Kidney epithelial cell (primary cell): ENCODE measurements around the gene FASTK. TPM values are rescaled to one million over a fixed set of nuclear protein-coding genes. Genes with fewer than 3 reads are reported as not detected.

Experiments used
- DNase-seq: peaks from one replicate; pipeline ENCODE4 v3.0.0-alpha.2; 2010; ENCODE audit warnings: low read depth
- H3K27me3 ChIP-seq: 2 replicates; pipeline ENCODE4 v1.6.0; 2011; ENCODE audit warnings: low read length; ENCODE audit not compliant: control insufficient read depth, insufficient read depth
- H3K36me3 ChIP-seq: 2 replicates; pipeline ENCODE4 v1.5.1; 2011; ENCODE audit warnings: low read length; ENCODE audit not compliant: control insufficient read depth, insufficient read depth
- H3K4me3 ChIP-seq: 2 replicates; pipeline ENCODE4 v1.5.1; 2011; ENCODE audit warnings: low read depth, mild to moderate bottlenecking, control low read depth, low read length
- total RNA-seq: library from RNA; depleted of rRNA; stranded (reverse); fragments of >200 nt; gene quantifications from 2 replicates; pipeline ENCODE4 v1.2.3, GENCODE V29; 2015
- TF ChIP-seq, protein P1 (sequence below): IDR thresholded peaks from 2 replicates; pipeline ENCODE4 v1.5.1; 2011; ENCODE audit warnings: mild to moderate bottlenecking, moderate library complexity, low read length, control low read depth, inconsistent platforms; ENCODE audit not compliant: insufficient read depth, poor library complexity, severe bottlenecking

FASTK gene, protein sequence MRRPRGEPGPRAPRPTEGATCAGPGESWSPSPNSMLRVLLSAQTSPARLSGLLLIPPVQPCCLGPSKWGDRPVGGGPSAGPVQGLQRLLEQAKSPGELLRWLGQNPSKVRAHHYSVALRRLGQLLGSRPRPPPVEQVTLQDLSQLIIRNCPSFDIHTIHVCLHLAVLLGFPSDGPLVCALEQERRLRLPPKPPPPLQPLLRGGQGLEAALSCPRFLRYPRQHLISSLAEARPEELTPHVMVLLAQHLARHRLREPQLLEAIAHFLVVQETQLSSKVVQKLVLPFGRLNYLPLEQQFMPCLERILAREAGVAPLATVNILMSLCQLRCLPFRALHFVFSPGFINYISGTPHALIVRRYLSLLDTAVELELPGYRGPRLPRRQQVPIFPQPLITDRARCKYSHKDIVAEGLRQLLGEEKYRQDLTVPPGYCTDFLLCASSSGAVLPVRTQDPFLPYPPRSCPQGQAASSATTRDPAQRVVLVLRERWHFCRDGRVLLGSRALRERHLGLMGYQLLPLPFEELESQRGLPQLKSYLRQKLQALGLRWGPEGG
- total RNA-seq, result 70.9 and 71.7 TPM in 2 replicates

DNA sequence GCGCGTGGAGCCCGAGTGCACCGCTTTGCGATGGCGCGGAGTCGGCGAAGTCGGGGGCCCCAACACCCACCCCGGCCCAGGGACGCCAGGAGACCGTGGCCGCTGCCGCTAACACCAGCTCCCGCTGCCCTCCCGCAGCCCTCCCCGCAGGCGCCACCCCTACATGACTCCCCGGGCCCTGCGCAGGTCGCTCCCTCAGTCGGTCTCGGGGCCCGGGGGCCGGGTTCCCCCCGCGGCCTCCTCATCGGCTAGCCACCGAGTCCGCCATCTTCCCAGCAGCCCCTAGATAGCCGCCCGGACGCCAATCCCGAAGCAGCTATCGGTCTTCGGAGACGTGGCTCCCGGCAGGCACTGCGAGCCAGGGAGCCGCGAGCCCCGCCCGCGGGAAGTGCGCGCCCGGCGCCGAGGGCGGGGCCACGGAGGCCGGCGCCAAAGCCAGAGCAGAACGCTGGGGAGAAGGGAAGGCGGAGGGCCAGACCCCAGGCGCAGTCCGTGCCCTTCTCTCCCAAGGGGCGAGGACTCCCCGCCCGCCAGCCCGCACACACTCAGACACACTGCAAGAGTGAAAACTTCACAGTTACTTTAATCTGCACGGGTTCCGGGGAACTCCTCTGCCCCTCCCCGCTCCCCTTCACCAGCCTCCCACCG is at the start of gene FASTK:
Gene FASTK (minus strand): TSS at position 288 of the 648 bp plus-strand sequence. CDS start 43 bp downstream, at position 245.
- peaks cover 1% of the 10 kb centered on the region for H3K36me3 ChIP-seq
- TF ChIP-seq, protein P1, sequence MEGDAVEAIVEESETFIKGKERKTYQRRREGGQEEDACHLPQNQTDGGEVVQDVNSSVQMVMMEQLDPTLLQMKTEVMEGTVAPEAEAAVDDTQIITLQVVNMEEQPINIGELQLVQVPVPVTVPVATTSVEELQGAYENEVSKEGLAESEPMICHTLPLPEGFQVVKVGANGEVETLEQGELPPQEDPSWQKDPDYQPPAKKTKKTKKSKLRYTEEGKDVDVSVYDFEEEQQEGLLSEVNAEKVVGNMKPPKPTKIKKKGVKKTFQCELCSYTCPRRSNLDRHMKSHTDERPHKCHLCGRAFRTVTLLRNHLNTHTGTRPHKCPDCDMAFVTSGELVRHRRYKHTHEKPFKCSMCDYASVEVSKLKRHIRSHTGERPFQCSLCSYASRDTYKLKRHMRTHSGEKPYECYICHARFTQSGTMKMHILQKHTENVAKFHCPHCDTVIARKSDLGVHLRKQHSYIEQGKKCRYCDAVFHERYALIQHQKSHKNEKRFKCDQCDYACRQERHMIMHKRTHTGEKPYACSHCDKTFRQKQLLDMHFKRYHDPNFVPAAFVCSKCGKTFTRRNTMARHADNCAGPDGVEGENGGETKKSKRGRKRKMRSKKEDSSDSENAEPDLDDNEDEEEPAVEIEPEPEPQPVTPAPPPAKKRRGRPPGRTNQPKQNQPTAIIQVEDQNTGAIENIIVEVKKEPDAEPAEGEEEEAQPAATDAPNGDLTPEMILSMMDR, result no peak
- no peak for DNase-seq
- H3K4me3 ChIP-seq, result peak within 1 kb of the TSS; percentile 84
- H3K27me3 ChIP-seq, result no peaks in the 10 kb centered on the region

DNA sequence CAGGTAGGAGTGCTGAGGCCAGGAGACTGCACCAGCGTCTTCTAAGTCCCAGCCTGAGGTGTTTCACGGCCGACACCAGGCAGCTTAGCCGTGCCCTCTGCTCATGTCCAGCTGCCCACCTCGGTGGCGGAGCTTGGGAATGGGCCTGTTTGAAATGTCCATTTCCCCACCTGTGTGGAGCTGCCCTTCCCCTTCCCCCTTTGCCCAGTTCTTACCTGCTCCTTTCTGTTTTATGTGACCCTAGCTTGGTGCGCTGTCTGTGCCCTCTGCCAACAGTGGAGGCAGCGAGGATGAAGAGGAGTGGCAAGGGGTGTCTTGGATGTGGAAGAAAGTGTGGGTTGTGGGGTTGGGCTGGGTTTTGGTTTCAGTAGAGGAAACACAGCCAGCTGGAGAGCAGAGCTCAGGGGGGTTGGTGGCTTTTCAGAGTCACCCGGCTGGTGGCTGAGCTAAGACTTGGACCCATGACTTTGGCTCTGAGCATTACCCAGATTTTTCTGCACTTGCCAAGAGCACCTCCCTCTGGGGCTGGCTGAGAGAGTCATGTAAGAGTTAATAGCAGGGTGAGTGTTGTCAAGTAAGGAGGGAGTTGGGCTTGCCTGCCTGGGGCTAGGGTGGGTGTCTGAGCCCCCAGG is 49.5 kb upstream of the FASTK start:
- no peak overlapping the region for H3K4me3 ChIP-seq
- TF ChIP-seq, protein P1, result no peak
- H3K36me3 ChIP-seq, result peaks cover 2% of the 10 kb centered on the region

DNA sequence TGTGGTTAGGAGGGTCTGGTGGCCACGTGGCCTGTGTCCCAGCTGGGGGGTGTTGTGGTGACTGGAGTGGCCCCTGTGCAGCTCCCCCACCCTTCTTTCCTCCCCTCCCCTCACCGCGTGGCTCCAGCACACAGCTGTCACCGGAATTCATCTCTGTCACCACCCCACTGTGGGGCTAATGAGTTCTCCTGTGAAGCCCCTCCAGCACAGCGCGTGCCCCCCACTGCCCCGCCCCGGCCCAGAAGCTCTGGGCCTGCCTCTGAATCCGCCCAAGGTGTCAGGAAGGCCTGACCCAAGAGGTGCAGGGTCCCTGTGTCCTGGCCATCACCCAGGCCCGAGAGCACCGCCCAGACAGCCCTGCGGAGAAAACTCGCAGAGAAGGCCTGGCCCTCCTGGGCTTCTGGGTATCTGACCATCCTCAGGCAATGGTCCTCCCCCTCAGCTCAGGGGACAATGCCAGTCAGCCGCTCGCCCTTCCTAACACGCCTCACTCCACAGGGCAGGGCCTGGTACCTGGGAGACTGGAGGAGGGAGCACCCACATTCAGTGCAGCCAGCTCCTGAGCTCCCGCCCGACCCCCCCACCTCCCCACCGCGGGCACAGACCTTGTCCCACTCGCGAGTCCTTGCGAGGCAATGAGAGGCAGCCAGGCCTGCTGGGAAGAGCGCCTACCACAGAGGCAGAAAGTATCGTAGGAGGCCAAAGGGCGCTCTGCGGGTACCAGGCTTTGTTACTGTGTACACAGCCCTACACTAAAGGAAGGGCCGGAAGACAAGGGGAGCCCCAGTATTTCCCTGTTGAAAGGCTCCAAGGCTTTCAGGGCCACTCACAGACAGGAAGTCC is 48.7 kb upstream of the FASTK start:
- DNase-seq, result no peak
- Histone ChIP-seq H3K27me3 (no peaks in the 10 kb centered on the region), H3K36me3 (peaks cover 3% of the 10 kb centered on the region), H3K4me3 (no peak overlapping the region)
- TF ChIP-seq, protein P1, result no peak

More for the DNA sequence above, 49.5 kb upstream of the FASTK start:
- no peak for DNase-seq
- no peaks in the 10 kb centered on the region for H3K27me3 ChIP-seq

DNA sequence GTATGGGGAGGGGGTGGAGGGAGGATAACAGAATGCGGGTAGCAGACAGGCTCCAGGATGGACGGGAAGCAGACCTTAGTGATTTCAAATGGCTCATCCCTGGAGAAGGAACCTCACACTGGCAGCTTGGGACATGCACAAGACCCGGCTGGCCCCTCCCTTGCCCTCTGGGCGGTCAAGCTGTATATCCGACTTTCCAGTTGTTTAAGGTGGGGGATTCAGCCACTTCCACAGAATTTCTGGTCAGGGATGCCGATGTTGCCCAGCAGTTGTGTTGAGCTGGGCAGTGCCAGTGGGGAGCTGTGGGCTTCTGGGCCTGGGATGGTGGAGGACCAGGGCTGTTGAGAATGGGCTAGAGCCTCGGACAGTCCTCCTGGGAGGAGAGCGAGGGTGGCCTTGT is 48.1 kb upstream of the FASTK start:
- TF ChIP-seq, protein P1, result no peak
- DNase-seq, result no peak
- H3K4me3 ChIP-seq, result no peak overlapping the region
- H3K27me3 ChIP-seq, result no peaks in the 10 kb centered on the region
- peaks cover 3% of the 10 kb centered on the region for H3K36me3 ChIP-seq

DNA sequence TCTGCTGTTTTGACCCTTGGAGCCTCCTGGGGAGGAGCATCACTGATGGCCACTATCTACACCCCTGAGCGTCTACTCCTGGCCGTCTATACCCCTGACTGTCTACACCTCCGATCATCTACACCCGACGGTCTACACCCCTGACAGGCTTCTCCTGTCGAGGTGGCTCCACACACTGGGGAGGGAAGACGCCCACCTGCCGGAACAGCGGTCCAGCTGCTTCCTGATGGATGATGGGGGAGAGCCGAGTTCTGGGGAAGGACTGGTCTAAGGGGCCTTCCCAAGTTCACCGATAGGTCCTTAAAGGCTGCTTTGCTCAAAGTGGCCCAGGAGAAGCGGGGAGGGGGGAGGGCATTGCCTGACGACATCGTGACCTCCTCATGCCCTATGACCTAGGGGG is 47.5 kb upstream of the FASTK start:
- no peak for DNase-seq
- H3K27me3 ChIP-seq, result no peaks in the 10 kb centered on the region
- peaks cover 3% of the 10 kb centered on the region for H3K36me3 ChIP-seq
- TF ChIP-seq, protein P1, result no peak
- no peak overlapping the region for H3K4me3 ChIP-seq
